GM12865 (cell line): ENCODE results near the gene NEURL1B.
A peak's percentile ranks its signal among the peaks of the same experiment; 100 is the strongest.

ENCODE experiments used
- DNase-seq: peaks from one replicate; pipeline ENCODE4 v3.0.0; 2010; ENCODE audit warnings: low read depth
- H3K4me3 ChIP-seq: 2 replicates; pipeline ENCODE4 v1.5.1; 2011; ENCODE audit warnings: mild to moderate bottlenecking, low read depth, low read length, control low read depth
- TF ChIP-seq, protein P1 (sequence below): IDR thresholded peaks from 2 replicates; pipeline ENCODE4 v1.5.1; 2011; ENCODE audit warnings: low read length, control low read depth, low read depth, inconsistent platforms; ENCODE audit not compliant: insufficient read depth; ENCODE audit errors: missing control alignments

Gene NEURL1B

DNA sequence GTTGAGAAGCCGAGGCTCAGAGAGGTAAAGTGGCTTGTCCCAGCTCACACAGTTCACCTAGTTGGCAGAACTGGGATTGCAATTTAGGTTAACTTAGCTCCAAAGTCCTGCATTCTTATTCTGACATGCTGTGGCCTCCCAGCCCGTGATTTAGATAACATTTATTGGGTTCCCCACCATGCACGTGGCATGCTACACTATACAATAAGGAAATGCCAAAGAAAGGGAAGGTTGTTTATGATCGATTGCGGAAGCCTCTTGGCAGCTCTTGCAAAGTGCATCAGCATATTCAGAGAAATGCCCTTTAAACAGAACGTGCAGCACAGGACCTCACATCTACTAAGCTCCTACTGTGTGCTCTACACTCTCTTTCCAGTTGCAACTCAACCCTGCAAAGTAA, 3.2 kb downstream of the NEURL1B start:
- DNase-seq = no peak
- TF ChIP-seq, protein P1, sequence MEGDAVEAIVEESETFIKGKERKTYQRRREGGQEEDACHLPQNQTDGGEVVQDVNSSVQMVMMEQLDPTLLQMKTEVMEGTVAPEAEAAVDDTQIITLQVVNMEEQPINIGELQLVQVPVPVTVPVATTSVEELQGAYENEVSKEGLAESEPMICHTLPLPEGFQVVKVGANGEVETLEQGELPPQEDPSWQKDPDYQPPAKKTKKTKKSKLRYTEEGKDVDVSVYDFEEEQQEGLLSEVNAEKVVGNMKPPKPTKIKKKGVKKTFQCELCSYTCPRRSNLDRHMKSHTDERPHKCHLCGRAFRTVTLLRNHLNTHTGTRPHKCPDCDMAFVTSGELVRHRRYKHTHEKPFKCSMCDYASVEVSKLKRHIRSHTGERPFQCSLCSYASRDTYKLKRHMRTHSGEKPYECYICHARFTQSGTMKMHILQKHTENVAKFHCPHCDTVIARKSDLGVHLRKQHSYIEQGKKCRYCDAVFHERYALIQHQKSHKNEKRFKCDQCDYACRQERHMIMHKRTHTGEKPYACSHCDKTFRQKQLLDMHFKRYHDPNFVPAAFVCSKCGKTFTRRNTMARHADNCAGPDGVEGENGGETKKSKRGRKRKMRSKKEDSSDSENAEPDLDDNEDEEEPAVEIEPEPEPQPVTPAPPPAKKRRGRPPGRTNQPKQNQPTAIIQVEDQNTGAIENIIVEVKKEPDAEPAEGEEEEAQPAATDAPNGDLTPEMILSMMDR = no peak
- no peak overlapping the region for H3K4me3 ChIP-seq

DNA sequence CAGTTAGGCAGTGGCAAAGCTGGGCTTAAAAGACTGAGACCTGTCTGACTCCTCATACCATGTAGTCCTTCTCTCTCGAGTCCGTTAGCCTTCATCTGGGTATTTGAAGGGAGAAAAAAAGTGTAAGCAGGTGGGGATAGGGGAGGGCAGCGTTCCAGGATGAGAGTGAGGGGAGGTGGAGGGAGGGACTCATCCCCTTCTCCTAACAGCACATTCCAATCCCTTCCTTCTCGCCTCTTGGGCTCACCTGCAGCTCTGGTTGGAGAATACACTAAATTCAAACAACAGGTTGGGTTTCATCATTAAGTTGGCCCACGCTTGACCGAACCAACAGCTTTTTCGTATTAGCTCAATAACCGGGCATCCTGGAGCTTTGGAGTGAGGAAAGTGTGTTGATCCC, 3.6 kb downstream of the NEURL1B start:
- TF ChIP-seq, protein P1 = no peak
- no peak overlapping the region for H3K4me3 ChIP-seq
- no peak for DNase-seq

DNA sequence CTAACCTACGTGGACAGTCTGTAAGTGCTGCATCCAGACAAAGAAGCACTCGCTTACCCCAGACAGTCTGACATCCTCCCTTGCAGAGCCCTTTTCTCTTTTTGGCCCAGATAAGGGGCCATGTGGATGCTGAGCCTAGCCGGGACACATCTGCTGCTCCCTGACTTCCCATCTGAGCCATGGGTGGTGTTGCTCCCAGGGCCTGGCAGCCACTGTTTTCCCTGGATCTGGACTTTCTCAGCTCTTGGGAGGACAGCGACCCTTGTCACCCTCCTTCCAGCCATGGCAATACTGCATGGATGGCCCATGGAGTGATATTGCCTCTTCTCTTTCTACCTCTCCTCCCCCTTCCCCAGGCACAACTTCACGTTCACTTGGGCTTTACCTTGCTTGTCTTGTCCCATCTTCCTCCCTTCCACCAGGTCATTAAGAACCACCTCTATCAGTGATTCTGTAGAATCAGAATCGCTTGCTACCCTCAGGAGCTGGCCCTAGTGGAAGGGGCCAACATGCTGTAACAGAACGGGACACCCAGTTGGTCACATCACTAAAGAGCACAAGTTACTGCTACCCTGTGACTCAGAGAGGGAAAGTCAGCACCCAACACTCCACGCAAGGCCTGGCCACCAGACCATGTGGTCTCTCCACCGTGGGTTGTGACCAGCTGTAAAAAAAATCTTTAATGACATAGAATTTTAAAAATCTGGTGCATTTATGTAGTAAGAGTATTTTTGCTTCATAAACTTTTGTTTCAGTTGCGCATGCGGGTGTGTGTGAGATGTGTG, 4.4 kb downstream of the NEURL1B start:
- TF ChIP-seq, protein P1 = no peak
- DNase-seq = no peak
- H3K4me3 ChIP-seq = no peak overlapping the region

DNA sequence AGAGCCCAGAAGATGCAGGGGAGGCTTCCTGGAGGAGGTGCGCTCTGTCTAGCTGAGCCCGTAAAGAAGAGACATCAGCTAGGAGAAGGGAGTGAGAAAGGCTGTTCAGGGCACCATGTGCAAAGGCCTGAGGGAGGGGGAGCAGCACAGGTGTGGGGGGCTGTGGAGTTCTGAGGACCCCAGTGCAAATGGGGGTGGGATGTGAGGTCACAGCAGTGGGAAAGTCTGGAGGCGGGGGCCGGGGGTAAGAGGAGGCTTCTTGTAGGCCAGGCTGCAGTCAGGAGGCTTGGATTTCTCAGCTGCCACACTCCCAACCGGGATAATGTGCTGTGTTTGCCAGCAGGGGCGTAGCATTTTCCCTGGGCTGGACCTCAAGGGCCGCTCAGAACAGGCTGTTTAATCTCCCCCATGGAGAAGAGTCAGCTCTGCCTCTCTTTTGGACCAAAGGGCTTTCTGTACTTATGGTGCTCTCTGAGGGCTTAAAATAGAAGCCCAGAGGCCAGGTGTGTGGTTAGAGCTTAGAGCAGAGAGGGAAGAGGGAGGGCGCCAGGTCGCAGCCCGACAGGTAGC, 5.7 kb downstream of the NEURL1B start:
- TF ChIP-seq, protein P1 = peak; percentile 4
- no peak overlapping the region for H3K4me3 ChIP-seq
- DNase-seq = no peak

DNA sequence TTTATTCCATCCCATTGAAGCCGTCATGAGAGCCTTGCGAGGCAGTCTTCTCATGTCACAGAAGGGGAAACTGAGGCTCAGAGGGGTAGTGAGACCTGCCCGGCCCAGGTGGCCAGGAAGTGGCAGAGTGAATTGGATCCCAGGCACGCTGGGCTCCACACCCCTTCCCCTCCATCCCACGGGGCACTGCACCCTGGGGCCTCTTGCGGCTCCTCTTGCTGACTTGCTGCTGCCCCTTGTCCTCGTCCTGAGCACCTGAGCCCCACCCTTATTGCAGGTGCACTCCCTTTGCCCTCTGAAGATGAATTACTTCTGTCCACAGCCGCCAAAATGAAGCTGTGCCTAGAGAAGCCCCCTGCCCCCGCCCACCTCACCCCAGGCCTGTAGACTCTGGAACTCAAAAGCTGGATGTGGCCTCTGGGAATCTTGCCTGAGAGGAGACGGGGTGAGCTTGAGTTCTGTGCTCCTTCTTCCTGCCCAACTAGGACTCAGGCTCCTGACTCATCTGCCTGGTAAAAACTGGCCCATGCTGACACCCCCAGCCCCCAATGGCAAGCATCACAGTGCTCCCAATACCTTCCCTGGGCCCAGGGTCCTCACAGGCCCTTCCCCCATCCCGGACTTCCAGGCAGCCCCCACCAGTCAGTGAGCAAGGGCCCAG, 6.4 kb downstream of the NEURL1B start:
- H3K4me3 ChIP-seq = no peak overlapping the region
- DNase-seq = no peak
- TF ChIP-seq, protein P1 = no peak

DNA sequence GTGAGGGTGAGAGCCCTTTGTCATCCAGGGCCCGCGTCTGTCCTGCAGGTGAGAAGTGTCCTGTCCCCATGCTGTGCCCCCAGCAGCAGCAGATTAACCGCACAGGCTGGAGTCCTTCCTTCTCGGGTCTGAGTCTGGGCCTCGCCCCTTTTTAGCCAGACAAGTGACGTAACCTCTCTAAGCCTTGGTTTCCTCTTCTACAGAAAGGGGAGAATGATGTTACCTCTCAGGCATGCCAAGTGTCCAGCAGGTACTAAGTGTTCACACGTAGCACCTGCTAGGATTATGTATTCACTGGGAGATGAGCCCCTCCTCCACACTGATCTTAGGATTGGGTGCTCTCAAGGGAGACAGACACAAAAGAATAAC, 6.9 kb downstream of the NEURL1B start:
- TF ChIP-seq, protein P1 = no peak
- no peak overlapping the region for H3K4me3 ChIP-seq
- DNase-seq = no peak
